ENCODE measurements around the gene ARRDC4.

The ARRDC4 gene

GRCh38 chr15:98000249-98001203 lies 40.0 kb downstream of the ARRDC4 start:
- no peak for DNase-seq

- no peak for DNase-seq
These were observed 41.2 kb downstream of the ARRDC4 start for GRCh38 chr15:98001663-98002194.

- DNase-seq, result no peak
These were observed 41.9 kb downstream of the ARRDC4 start for GRCh38 chr15:98002419-98002818.

GRCh38 chr15:98002866-98003265 lies 42.4 kb downstream of the ARRDC4 start:
- no peak for DNase-seq

GRCh38 chr15:98003518-98003917 lies 43.0 kb downstream of the ARRDC4 start:
- no peak for DNase-seq

GRCh38 chr15:98003996-98004395 lies 43.5 kb downstream of the ARRDC4 start:
- no peak for DNase-seq

GRCh38 chr15:98005659-98006058 lies 45.2 kb downstream of the ARRDC4 start:
- no peak for DNase-seq

- no peak for DNase-seq
These were observed 48.7 kb downstream of the ARRDC4 start for GRCh38 chr15:98009169-98009568.

GRCh38 chr15:98009971-98010370 lies 49.5 kb downstream of the ARRDC4 start:
- no peak for DNase-seq

GRCh38 chr15:98012354-98012753 lies 51.9 kb downstream of the ARRDC4 start:
- DNase-seq, result no peak

GRCh38 chr15:98013631-98014030 lies 53.1 kb downstream of the ARRDC4 start:
- no peak for DNase-seq

- DNase-seq, result no peak
These were observed 56.9 kb downstream of the ARRDC4 start for GRCh38 chr15:98017150-98017964.

- DNase-seq, result no peak
These were observed 58.4 kb downstream of the ARRDC4 start for GRCh38 chr15:98018761-98019351.
